Urothelium cell line (cell line): ENCODE data around the gene RFX8.
"Not testable (repeated sequence)": the region's sequence is repeated elsewhere in the genome, so short reads cannot be mapped to it uniquely, and the experiment has no call there.

ENCODE experiments used
- DNase-seq: peaks from one replicate; pipeline ENCODE4 v3.0.0; 2011; ENCODE audit warnings: low spot score, mixed read lengths
- FAIRE-seq: peaks from 2 replicates; lab custom pipeline; 2011; peaks lifted over from hg19 to GRCh38; lab: Jason Lieb, UNC

RFX8 gene

DNA sequence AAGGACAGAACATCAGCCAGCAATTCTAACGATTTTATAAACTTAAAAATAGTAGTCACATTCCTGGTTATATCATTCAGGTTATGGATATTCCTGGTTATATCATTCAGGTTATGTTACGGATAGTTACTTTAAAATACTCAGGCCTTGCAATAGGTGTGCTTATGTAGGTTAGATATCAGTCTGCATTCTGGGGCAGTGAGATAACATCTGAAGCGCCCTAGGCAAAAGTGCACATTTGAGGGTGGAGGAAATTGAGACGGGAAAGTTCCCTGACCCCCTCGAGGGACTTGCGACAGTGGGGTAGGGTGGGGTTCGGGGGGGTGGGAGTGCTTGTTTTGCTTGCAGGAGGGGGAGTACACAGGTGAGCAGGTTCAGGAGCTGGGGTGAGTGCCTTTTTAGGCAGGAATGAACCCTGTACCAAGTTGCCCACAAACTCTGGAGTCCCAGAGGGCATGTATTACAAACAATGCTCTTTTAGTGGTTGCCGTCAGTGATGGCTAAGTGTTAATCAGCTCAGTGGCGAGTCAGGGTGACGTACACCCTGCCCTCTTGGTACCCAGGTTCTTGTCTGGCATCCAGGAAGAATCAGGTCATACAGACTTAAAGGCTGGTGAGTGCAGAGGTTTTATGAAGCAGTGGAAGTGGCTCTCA, 119.4 kb downstream of the RFX8 start:
- DNase-seq (no peak), FAIRE-seq (peak; percentile 73)

DNA sequence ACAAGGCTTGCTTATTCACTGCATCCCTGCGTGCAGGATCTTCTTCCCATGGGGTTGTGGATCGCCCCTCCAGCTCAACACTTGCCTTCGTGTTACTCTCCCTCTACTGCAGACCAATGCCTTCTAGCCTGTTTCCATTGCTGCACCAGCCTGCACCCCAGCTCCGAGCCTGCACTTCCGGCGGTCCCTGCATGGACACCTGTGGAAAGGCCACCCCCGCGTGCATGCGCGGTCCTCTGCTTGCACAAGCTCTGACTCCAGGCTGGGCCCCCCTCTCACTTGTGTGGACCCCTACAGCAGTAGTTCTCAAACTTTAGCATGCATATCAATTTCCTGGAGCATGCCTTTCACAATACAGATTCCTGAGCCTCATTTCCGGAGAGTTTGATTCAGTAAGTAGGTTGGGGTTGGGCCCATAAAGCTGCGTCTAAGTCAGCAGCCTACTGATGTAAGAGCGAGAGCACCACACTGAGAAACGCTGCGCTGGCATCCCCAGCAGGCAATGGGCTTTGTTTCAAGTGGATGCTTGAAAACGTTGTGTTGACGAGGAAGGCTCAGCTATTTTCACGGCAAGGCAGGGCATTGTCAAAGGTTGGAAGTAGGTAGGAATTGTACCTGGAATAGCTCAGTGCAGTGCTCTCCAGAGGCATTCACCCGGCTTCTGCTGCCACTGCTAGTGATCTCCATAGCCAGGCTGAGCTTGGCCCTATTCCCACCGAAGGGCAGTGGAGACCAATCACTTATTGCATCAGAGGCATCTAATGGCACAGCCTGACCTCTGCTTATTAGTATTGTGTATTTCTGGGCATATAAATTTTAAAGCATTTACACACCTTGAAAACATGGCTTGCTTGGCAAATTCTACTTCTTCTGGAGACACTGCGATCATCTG, 120.2 kb downstream of the RFX8 start:
- no peak for DNase-seq
- peak; percentile 56 for FAIRE-seq

DNA sequence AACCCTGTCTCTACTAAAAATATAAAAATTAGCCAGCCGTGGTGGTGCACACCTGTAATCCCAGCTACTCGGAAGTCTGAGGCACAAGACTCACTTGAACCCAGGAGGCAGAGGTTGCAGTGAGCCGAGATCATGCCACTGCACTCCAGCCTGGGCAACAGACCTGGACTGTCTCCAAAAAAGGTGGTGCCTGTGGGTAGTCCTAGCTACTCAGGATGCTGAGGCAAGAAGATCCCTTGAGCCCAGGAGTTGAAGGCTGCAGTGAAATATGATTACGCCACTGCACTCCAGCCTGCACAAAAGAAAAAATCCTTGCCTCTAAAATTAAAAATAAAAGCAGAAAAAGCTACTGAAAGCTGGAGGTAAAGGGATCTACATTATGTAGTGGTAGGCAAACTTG, 122.3 kb downstream of the RFX8 start:
- not testable (repeated sequence) for DNase-seq, FAIRE-seq

DNA sequence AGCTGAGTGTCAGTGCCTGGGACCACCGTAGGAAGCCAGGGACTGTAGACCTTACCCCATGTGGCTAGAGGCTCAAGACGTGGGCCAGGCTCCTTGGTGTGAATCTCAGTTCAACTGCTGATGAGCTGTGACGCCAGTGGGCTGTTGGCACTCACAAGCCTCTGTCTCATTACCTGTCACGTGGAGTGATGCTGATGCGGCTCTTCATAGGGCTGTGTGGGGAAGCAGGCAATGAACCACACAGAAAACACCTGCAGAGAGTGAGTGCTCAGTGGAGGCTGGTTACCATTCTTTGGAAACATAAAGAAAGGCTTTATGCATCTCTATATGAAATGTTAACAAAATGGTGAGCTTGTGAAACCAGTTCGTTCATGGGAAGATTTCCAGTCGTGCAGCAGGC, 123.7 kb downstream of the RFX8 start:
- FAIRE-seq, result no peak

DNA sequence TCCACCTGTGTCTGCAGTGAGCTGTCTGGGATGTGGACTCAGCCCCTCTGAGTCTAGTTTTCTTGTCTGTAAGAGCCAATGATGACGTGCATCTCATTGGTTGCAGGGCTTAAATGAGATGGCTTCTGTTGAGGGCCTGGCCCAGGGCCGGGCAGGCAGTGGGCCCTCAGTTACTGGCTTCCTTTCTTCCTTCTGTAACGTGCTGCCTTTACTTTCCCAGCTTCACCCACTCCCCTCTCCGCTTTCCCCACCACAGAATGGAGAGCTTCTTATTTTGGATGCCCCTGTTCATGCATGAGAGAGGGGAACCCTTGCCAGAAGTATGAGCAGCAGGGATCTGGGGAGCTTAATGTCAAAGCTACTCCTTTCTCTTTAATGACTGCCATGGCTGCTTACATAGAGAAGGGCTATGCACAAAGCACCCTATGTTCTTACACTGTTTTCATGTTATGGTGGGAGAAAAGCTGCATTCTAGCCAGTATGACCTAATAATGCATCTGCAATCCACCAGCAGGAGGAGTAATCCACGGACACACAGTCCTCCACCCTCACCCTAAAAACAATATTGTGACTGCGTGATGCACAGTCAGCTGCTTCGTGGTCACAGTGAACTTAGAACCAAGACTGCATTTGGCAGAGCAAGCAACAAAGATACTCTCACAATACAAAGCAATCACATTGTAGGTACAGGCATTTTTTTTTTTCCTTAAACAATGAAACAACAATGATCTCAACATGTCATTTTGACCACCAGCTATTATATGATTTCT, 124.8 kb downstream of the RFX8 start:
- no peak for DNase-seq
- peak; percentile 87 for FAIRE-seq

More for the DNA sequence above, 123.7 kb downstream of the RFX8 start:
- no peak for DNase-seq

DNA sequence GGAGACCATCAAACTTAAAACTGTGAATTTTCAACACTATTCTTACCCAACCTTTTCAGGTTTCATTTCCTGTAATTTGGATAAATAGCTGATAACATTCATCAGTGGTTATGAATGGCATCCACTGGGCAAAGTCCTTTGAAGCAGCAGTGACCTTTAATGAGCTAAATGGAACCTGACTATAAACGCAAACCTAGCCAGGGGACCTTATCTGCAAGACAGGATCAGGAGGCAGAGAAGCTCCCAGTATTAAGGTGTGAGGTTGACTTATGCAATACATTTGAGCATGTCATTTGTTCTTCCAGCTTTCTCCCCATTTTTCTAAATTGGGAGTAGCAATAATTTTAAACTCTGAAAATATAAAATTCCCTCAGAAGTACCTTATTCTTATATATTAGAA, 126.0 kb downstream of the RFX8 start:
- FAIRE-seq (no peak), DNase-seq (no peak)
